Measurements from ENCODE around the gene TBC1D23. TPM values are rescaled to one million over a fixed set of nuclear protein-coding genes. Genes with fewer than 3 reads are reported as not detected.
A peak's percentile ranks its signal among the peaks of the same experiment; 100 is the strongest.

TBC1D23 gene
- total and polyA plus RNA-seq, 2 of the 13 experiments (the other 11 are each of a cell fraction or from before 2014, with no cell fraction given) = 28.7 to 35.4 TPM

GRCh38 chr3:100334488-100335351 lies 73.9 kb downstream of the TBC1D23 start, which contains the start of gene NIT2 (continued):
- TF ChIP-seq ZNF318 (CRISPR knock-in tag; IDR thresholded peaks at IDR 0.05) (0 out of 2 replicates have a peak, but pooled peaks have one; percentile 13), FOXA1 (IDR thresholded peaks at IDR 0.05) (no peak), FOXA1 (CRISPR knock-in tag; IDR thresholded peaks at IDR 0.05) (peak; percentile 18; the same call in 1 of the 2 replicates), FOXJ3 (CRISPR knock-in tag; IDR thresholded peaks at IDR 0.05; ENCODE audit: borderline replicate concordance) (peak; percentile 70; the same call in 1 of the 2 replicates), RAD51 (IDR thresholded peaks at IDR 0.05; ENCODE audit: borderline replicate concordance) (no peak), ARNTL (CRISPR knock-in tag; IDR thresholded peaks at IDR 0.05) (peak; percentile 26; the same call in 1 of the 2 replicates), ZNF766 (CRISPR knock-in tag; IDR thresholded peaks at IDR 0.05; ENCODE audit: borderline replicate concordance) (peak; percentile 94), ONECUT2 (CRISPR knock-in tag; IDR thresholded peaks at IDR 0.05) (peak; percentile 21; the same call in 1 of the 2 replicates), ZNF784 (CRISPR knock-in tag; IDR thresholded peaks at IDR 0.05; ENCODE audit: borderline replicate concordance) (no peak), ARID4A (CRISPR knock-in tag; IDR thresholded peaks at IDR 0.05; ENCODE audit: borderline replicate concordance) (peak; percentile 63; the same call in 1 of the 2 replicates), ZNF263 (CRISPR knock-in tag; IDR thresholded peaks at IDR 0.05) (peak; percentile 56; the same call in 1 of the 2 replicates), MED8 (CRISPR knock-in tag; IDR thresholded peaks at IDR 0.05; ENCODE audit: insufficient replicate concordance) (peak; percentile 39), ZNF260 (CRISPR knock-in tag; IDR thresholded peaks at IDR 0.05; ENCODE audit: borderline replicate concordance, low read depth) (no peak), ZNF605 (CRISPR knock-in tag; IDR thresholded peaks at IDR 0.05) (peak; percentile 61; the same call in 1 of the 2 replicates), ZNF232 (CRISPR knock-in tag; IDR thresholded peaks at IDR 0.05; ENCODE audit: borderline replicate concordance) (peak; percentile 29; the same call in 1 of the 2 replicates)

Data from HepG2 (cell line).